ENCODE measurements around the gene ITGB4.

ITGB4 gene

DNA sequence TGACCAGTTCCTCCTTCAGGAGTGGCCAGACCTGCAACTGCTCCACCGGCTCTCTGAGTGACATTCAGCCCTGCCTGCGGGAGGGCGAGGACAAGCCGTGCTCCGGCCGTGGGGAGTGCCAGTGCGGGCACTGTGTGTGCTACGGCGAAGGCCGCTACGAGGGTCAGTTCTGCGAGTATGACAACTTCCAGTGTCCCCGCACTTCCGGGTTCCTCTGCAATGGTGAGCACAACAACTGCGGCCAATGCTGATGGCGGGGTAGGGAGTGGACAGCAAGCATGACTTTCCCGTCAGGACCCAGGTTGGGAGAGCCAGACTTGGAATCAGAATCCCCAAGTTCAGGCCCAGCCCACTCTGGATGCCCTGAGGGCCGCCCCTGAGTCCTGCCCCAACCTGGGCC, 12.2 kb downstream of the ITGB4 start:
- no peak overlapping the region for H3K9ac ChIP-seq (ENCODE audit: low read length)
- TF ChIP-seq, protein P1, sequence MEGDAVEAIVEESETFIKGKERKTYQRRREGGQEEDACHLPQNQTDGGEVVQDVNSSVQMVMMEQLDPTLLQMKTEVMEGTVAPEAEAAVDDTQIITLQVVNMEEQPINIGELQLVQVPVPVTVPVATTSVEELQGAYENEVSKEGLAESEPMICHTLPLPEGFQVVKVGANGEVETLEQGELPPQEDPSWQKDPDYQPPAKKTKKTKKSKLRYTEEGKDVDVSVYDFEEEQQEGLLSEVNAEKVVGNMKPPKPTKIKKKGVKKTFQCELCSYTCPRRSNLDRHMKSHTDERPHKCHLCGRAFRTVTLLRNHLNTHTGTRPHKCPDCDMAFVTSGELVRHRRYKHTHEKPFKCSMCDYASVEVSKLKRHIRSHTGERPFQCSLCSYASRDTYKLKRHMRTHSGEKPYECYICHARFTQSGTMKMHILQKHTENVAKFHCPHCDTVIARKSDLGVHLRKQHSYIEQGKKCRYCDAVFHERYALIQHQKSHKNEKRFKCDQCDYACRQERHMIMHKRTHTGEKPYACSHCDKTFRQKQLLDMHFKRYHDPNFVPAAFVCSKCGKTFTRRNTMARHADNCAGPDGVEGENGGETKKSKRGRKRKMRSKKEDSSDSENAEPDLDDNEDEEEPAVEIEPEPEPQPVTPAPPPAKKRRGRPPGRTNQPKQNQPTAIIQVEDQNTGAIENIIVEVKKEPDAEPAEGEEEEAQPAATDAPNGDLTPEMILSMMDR (IDR thresholded peaks at IDR 0.05; ENCODE audit: low read length) = no peak
- TF ChIP-seq EZH2phosphoT487 (IDR thresholded peaks at IDR 0.05; ENCODE audit: low read length) (no peak), EZH2 (optimal IDR thresholded peaks at IDR 0.05; ENCODE audit: low read depth, low read length) (no peak)
- no peaks in the 10 kb centered on the region for H3F3A ChIP-seq (ENCODE audit: insufficient read depth, low read length)
- H3K27me3 ChIP-seq (replicated peaks; ENCODE audit: insufficient read depth, low read length) = no peaks in the 10 kb centered on the region
- H4K20me1 ChIP-seq (ENCODE audit: insufficient read depth, low read length) = no peaks in the 10 kb centered on the region
- H3K4me1 ChIP-seq (ENCODE audit: low read length) = peaks cover 7% of the 10 kb centered on the region
- H3K4me3 ChIP-seq (ENCODE audit: low read length) = no peak overlapping the region
- no peak overlapping the region for H3K4me2 ChIP-seq (ENCODE audit: low read depth, low read length)
- no peaks in the 10 kb centered on the region for H3K9me2 ChIP-seq (replicated peaks; ENCODE audit: insufficient read depth, low read length)
- no peaks in the 10 kb centered on the region for H3K9me3 ChIP-seq (replicated peaks; ENCODE audit: insufficient read depth, low read length)
- no peaks in the 10 kb centered on the region for H3K79me2 ChIP-seq (ENCODE audit: low read length)
- no peak for DNase-seq
- no peak overlapping the region for H3K27ac ChIP-seq (ENCODE audit: low read length)
- H3K36me3 ChIP-seq (replicated peaks; ENCODE audit: insufficient read depth, low read length) = no peaks in the 10 kb centered on the region
- H2AFZ ChIP-seq (ENCODE audit: low read length) = no peak overlapping the region

DNA sequence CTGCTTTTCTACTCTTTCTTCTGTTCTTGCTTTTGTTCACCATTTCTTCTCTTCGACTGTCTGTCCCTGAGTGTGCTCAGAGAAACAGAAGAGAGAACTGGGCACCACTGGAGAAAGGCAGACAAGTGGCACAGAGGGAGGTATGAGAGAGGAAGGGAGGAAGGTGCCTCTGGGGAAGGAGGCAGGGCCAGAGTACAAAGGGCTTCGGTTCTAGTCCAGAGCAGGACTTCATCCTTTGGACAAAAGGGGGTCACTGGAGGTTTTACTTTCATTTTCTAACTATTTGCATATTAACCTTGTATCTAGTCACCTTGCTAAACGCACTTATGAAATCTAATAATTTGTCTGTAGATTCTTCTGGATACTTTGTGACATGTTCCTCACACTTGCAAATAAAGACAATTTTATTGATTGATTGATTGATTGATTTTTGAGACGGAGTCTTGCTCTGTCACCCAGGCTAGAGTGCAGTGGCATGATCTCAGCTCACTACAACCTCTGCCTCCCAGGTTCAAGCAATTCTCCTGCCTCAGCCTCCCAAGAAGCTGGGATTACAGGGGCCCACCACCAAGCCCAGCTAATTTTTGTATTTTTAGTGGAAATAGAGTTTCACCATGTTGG, 13.5 kb downstream of the ITGB4 start:
- H3K27ac ChIP-seq (ENCODE audit: low read length) = peak overlapping the region; percentile 35; the same call in 1 of the 2 replicates
- peak; percentile 53 for DNase-seq
- peak overlapping the region; percentile 96 for H2AFZ ChIP-seq (ENCODE audit: low read length)
- H3K79me2 ChIP-seq (ENCODE audit: low read length) = no peaks in the 10 kb centered on the region
- H3K36me3 ChIP-seq (replicated peaks; ENCODE audit: insufficient read depth, low read length) = no peaks in the 10 kb centered on the region
- no peaks in the 10 kb centered on the region for H3K9me3 ChIP-seq (replicated peaks; ENCODE audit: insufficient read depth, low read length)
- TF ChIP-seq EZH2 (optimal IDR thresholded peaks at IDR 0.05; ENCODE audit: low read depth, low read length) (no peak), EZH2phosphoT487 (IDR thresholded peaks at IDR 0.05; ENCODE audit: low read length) (no peak)
- peak overlapping the region; percentile 43; the same call in 1 of the 2 replicates for H3K9ac ChIP-seq (ENCODE audit: low read length)
- peak overlapping the region; percentile 96 for H3K4me2 ChIP-seq (ENCODE audit: low read depth, low read length)
- peaks cover 7% of the 10 kb centered on the region for H3K4me1 ChIP-seq (ENCODE audit: low read length)
- no peaks in the 10 kb centered on the region for H3F3A ChIP-seq (ENCODE audit: insufficient read depth, low read length)
- H4K20me1 ChIP-seq (ENCODE audit: insufficient read depth, low read length) = no peaks in the 10 kb centered on the region
- H3K27me3 ChIP-seq (replicated peaks; ENCODE audit: insufficient read depth, low read length) = no peaks in the 10 kb centered on the region
- H3K4me3 ChIP-seq (ENCODE audit: low read length) = peak overlapping the region; percentile 47
- H3K9me2 ChIP-seq (replicated peaks; ENCODE audit: insufficient read depth, low read length) = no peaks in the 10 kb centered on the region

DNA sequence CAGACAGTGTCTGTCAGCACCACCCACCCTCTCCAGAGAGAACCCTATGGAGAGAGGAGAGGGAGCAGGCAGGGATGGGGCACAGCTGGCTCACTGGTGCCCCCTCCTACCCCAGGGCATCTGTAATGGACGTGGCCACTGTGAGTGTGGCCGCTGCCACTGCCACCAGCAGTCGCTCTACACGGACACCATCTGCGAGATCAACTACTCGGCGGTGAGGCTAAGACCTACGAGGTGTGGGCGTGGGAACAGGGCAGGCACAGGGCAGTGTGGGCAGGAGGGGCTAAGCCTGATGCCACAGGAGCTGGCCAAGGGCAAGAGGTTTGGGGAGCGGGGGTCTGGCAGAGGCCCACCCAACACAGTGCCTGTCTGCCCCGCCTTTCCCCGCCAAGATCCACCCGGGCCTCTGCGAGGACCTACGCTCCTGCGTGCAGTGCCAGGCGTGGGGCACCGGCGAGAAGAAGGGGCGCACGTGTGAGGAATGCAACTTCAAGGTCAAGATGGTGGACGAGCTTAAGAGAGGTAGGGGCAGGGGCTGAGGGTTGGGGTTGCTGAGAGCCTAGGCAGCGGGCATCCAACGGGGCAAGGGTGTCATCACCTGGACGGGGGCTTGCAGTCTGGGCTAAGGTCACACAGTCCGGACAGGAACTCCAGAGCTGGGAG, 15.0 kb downstream of the ITGB4 start:
- Histone ChIP-seq H3K27ac (ENCODE audit: low read length) (no peak overlapping the region), H2AFZ (ENCODE audit: low read length) (no peak overlapping the region), H3K27me3 (replicated peaks; ENCODE audit: insufficient read depth, low read length) (no peaks in the 10 kb centered on the region), H3K4me1 (ENCODE audit: low read length) (peaks cover 7% of the 10 kb centered on the region), H3K9ac (ENCODE audit: low read length) (no peak overlapping the region), H3K4me2 (ENCODE audit: low read depth, low read length) (no peak overlapping the region), H3K9me3 (replicated peaks; ENCODE audit: insufficient read depth, low read length) (no peaks in the 10 kb centered on the region), H3F3A (ENCODE audit: insufficient read depth, low read length) (no peaks in the 10 kb centered on the region), H3K9me2 (replicated peaks; ENCODE audit: insufficient read depth, low read length) (no peaks in the 10 kb centered on the region), H3K79me2 (ENCODE audit: low read length) (no peaks in the 10 kb centered on the region), H4K20me1 (ENCODE audit: insufficient read depth, low read length) (no peaks in the 10 kb centered on the region), H3K36me3 (replicated peaks; ENCODE audit: insufficient read depth, low read length) (no peaks in the 10 kb centered on the region), H3K4me3 (ENCODE audit: low read length) (no peak overlapping the region)
- TF ChIP-seq, protein P1 (IDR thresholded peaks at IDR 0.05; ENCODE audit: low read length) = no peak
- no peak for TF ChIP-seq EZH2phosphoT487 (IDR thresholded peaks at IDR 0.05; ENCODE audit: low read length)
- no peak for DNase-seq
